Fibroblast of skin of right biceps (primary cell): ENCODE measurements around the gene HAUS2.
"Not testable (repeated sequence)": the region's sequence is repeated elsewhere in the genome, so short reads cannot be mapped to it uniquely, and the experiment has no call there.

Experiments used
- DNase-seq: peaks from one replicate; pipeline ENCODE4 v3.0.0-alpha.2; 2013

The HAUS2 gene

GRCh38 chr15:42548249-42549031, at the start of gene HAUS2, which contains the start of gene LRRC57:
TSS of gene HAUS2 (plus strand) at chr15:42548838. CDS start at chr15:42548873, 35 bp downstream.
TSS of gene LRRC57 (minus strand) at chr15:42548793. CDS start at chr15:42548434, 359 bp downstream.
- peak; percentile 85 for DNase-seq

GRCh38 chr15:42499858-42500609, 48.6 kb upstream of the HAUS2 start:
- no peak for DNase-seq

GRCh38 chr15:42502477-42502876, 46.2 kb upstream of the HAUS2 start:
- DNase-seq: no peak

- no peak for DNase-seq
Observed at GRCh38 chr15:42503825-42504224, 44.8 kb upstream of the HAUS2 start.

GRCh38 chr15:42504631-42505030, 44.0 kb upstream of the HAUS2 start:
- no peak for DNase-seq

GRCh38 chr15:42507514-42507913, 41.1 kb upstream of the HAUS2 start:
- peak; percentile 32 for DNase-seq

- no peak for DNase-seq
Observed at GRCh38 chr15:42508263-42508690, 40.4 kb upstream of the HAUS2 start.

- no peak for DNase-seq
Observed at GRCh38 chr15:42510258-42511006, 38.2 kb upstream of the HAUS2 start.

GRCh38 chr15:42511007-42511391, 37.6 kb upstream of the HAUS2 start:
- peak; percentile 40 for DNase-seq

- DNase-seq: no peak
Observed at GRCh38 chr15:42523331-42523730, 25.3 kb upstream of the HAUS2 start.

GRCh38 chr15:42528970-42529369, 19.7 kb upstream of the HAUS2 start:
- DNase-seq: no peak

- no peak for DNase-seq
Observed at GRCh38 chr15:42533246-42533645, 15.4 kb upstream of the HAUS2 start.

GRCh38 chr15:42544853-42545629, 3.6 kb upstream of the HAUS2 start:
- DNase-seq: no peak

GRCh38 chr15:42547918-42548248, 755 bp upstream of the HAUS2 start:
- DNase-seq: no peak

- peak; percentile 34 for DNase-seq
Observed at GRCh38 chr15:42549032-42549491, 424 bp downstream of the HAUS2 start.

- no peak for DNase-seq
Observed at GRCh38 chr15:42549741-42550392, 1.2 kb downstream of the HAUS2 start.

- DNase-seq: no peak
Observed at GRCh38 chr15:42553554-42553953, 4.9 kb downstream of the HAUS2 start.

GRCh38 chr15:42556550-42557207, 8.0 kb downstream of the HAUS2 start:
- DNase-seq: not testable (repeated sequence)

- DNase-seq: no peak
Observed at GRCh38 chr15:42558739-42559138, 10.1 kb downstream of the HAUS2 start.

- DNase-seq: peak; percentile 99
Observed at GRCh38 chr15:42575188-42576039, 26.8 kb downstream of the HAUS2 start, which contains the start of gene STARD9. TSS of gene STARD9 (plus strand) at chr15:42575606. CDS start at chr15:42575716, 110 bp downstream.
